Astrocyte of the hippocampus (primary cell): Measurements from ENCODE around the gene GFRA4.
A peak's percentile ranks its signal among the peaks of the same experiment; 100 is the strongest.
"Not testable (repeated sequence)": the region's sequence is repeated elsewhere in the genome, so short reads cannot be mapped to it uniquely, and the experiment has no call there.

Experiments
- DNase-seq: peaks from one replicate; pipeline ENCODE4 v3.0.0; 2011; ENCODE audit warnings: low read depth, low spot score

GFRA4 gene

GRCh38 chr20:3616250-3616649, 46.9 kb downstream of the GFRA4 start:
- DNase-seq: peak; percentile 77

GRCh38 chr20:3615171-3615840, 47.9 kb downstream of the GFRA4 start:
- DNase-seq: not testable (repeated sequence)

- no peak for DNase-seq
These were observed 48.7 kb downstream of the GFRA4 start for GRCh38 chr20:3614466-3614865.

GRCh38 chr20:3613821-3614440, 49.3 kb downstream of the GFRA4 start:
- DNase-seq: peak; percentile 23

GRCh38 chr20:3612795-3613572, 50.2 kb downstream of the GFRA4 start:
- DNase-seq: no peak

- DNase-seq: no peak
These were observed 51.3 kb downstream of the GFRA4 start for GRCh38 chr20:3611901-3612300.
